H1 (cell line): ENCODE measurements around the gene VPS13D.

ENCODE experiments used
- ATF2 ChIP-seq: IDR thresholded peaks from 2 replicates; pipeline ENCODE4 v1.6.1; 2012; ENCODE audit warnings: low read length, inconsistent platforms
- CTCF ChIP-seq, 3 experiments: IDR thresholded peaks; 1 replicate in 2 of 3; 2 replicates in 1 of 3; pipeline versions ENCODE4 v1.5.1 to v1.6.1; 2011; ENCODE audit warnings: low read length in 3 of 3, mild to moderate bottlenecking in 3 of 3, inconsistent platforms in 2 of 3, low read depth in 1 of 3, moderate library complexity in 1 of 3; ENCODE audit not compliant: insufficient read depth in 1 of 3; ENCODE audit errors: control extremely low read depth in 1 of 3
- KDM1A ChIP-seq: fragments of 200-600, 300-600 bp; sonication (generic); IDR thresholded peaks from 2 replicates; pipeline ENCODE4 v1.7.1; 2016; ENCODE audit warnings: mild to moderate bottlenecking, low read length, borderline replicate concordance
- PHF8 ChIP-seq: fragments of 200-600 bp; sonication (generic); conservative IDR thresholded peaks from 2 replicates; pipeline ENCODE4 v1.7.1; 2012; ENCODE audit warnings: low read depth, mild to moderate bottlenecking, inconsistent platforms, low read length, moderate library complexity
- POLR2A ChIP-seq, 2 experiments: IDR thresholded peaks; 1 replicate in 1 of 2; 2 replicates in 1 of 2; pipeline ENCODE4 v1.6.1; 2011; ENCODE audit warnings: low read depth in 2 of 2, low read length in 2 of 2, mild to moderate bottlenecking in 2 of 2; ENCODE audit errors: control extremely low read depth in 1 of 2
- RFX5 ChIP-seq: IDR thresholded peaks from 2 replicates; pipeline ENCODE4 v1.6.1; 2011; ENCODE audit warnings: low read depth, low read length, improper control_type of control experiment, borderline replicate concordance
- SIN3A ChIP-seq, 2 experiments: IDR thresholded peaks in 1 of 2; conservative IDR thresholded peaks in 1 of 2; 2 replicates each; pipeline ENCODE4 v1.6.1; 2011 to 2012; ENCODE audit warnings: low read length in 2 of 2, improper control_type of control experiment in 1 of 2, low read depth in 1 of 2, mild to moderate bottlenecking in 1 of 2
- TAF7 ChIP-seq: optimal IDR thresholded peaks from 2 replicates; pipeline ENCODE3; 2011; ENCODE audit warnings: low read depth, mild to moderate bottlenecking, inconsistent platforms, low read length, moderate library complexity, borderline replicate concordance

- TF ChIP-seq RFX5 (no peak), POLR2A (IDR thresholded peaks at IDR 0.05; ENCODE audit: control extremely low read depth in 1 of 2, low read depth in 2 of 2, low read length in 2 of 2) (no peak), SIN3A (conservative IDR thresholded peaks at IDR 0.05 in 1 of 2, IDR thresholded peaks at IDR 0.05 in 1 of 2; ENCODE audit: low read depth in 1 of 2, low read length in 2 of 2) (no peak), PHF8 (no peak), TAF7 (no peak), CTCF (IDR thresholded peaks at IDR 0.05; ENCODE audit: control extremely low read depth in 1 of 3, insufficient read depth in 1 of 3, low read depth in 1 of 3, low read length in 3 of 3) (no peak), ATF2 (no peak), KDM1A (no peak)
These were observed 19.9 kb downstream of the VPS13D start for GRCh38 chr1:12249748-12250147.
